Upper lobe of left lung (tissue), 6 donors: ENCODE data around the gene MRPL34. TPM values are rescaled to one million over a fixed set of nuclear protein-coding genes. Genes with fewer than 3 reads are reported as not detected.
A peak's percentile ranks its signal among the peaks of the same experiment; 100 is the strongest.

Experiments
- ATAC-seq, 2 donors: fragments of 200-7000 bp; cut with Tn5 transposase; one replicate each; pipeline ENCODE4 v1.9.1; 2022; ENCODE audit warnings: mild to moderate bottlenecking in 2 of 2, moderate library complexity in 2 of 2; ENCODE audit not compliant: low FRiP score in 2 of 2
- DNase-seq, 2 donors: peaks; one replicate each; pipeline ENCODE4 v3.0.0-alpha.2; 2019 to 2020
- H3K27ac ChIP-seq, 4 donors: fragments of 200-600 bp; sonication (generic); one replicate each; pipeline ENCODE4 v1.5.1; 2016 to 2019
- H3K27me3 ChIP-seq, 4 donors: fragments of 200-600 bp; sonication (generic); one replicate each; pipeline ENCODE4 v1.5.1; 2017 to 2019
- H3K36me3 ChIP-seq, 4 donors: fragments of 200-600 bp; sonication (generic); one replicate each; pipeline ENCODE4 v1.5.1; 2016 to 2019
- H3K4me1 ChIP-seq, 4 donors: fragments of 200-600 bp; sonication (generic); one replicate each; pipeline ENCODE4 v1.5.1; 2018 to 2019
- H3K4me3 ChIP-seq, 4 donors: fragments of 200-600 bp; sonication (generic); one replicate each; pipeline ENCODE4 v1.5.1; 2017 to 2019; ENCODE audit warnings: mild to moderate bottlenecking in 2 of 4, moderate library complexity in 1 of 4
- H3K9me3 ChIP-seq, 4 donors: fragments of 200-600 bp; sonication (generic); one replicate each; pipeline ENCODE4 v1.5.1; 2018 to 2019
- CTCF ChIP-seq, 6 experiments: fragments of 450-650 bp in 4 of 6; fragments of 200-600 bp in 2 of 6; sonication (generic) in 2 of 6; IDR thresholded peaks; one replicate each; pipeline ENCODE4 v1.5.1; 2016 to 2019; ENCODE audit warnings: antibody characterized with exemption in 6 of 6
- EP300 ChIP-seq, 4 donors: sonication (generic); formaldehyde crosslinking; IDR thresholded peaks; one replicate each; pipeline ENCODE4 v1.5.1; 2017; ENCODE audit warnings: antibody characterized with exemption in 4 of 4, control low read depth in 2 of 4
- POLR2A ChIP-seq, 4 donors: fragments of 450-650 bp; IDR thresholded peaks; one replicate each; pipeline ENCODE4 v1.5.1; 2016 to 2017; ENCODE audit warnings: antibody characterized with exemption in 4 of 4, mild to moderate bottlenecking in 2 of 4
- POLR2AphosphoS5 ChIP-seq, 2 donors: sonication (generic); formaldehyde crosslinking; IDR thresholded peaks; one replicate each; pipeline ENCODE4 v1.5.1; 2017; ENCODE audit warnings: antibody characterized with exemption in 2 of 2
- WGBS, 2 donors: methylation state at CpG; one replicate each; pipeline ENCODE4 v1.1.5; 2017 to 2018; 5-methylcytosine and 5-hydroxymethylcytosine counted together
- total RNA-seq, 6 donors: library from RNA; depleted of rRNA in 4 of 6; stranded (reverse); fragments of >200 nt in 4 of 6; gene quantifications; one replicate each; pipeline versions ENCODE4 v1.1.0 to v1.2.1, GENCODE V29; 2016 to 2021
- donor health status: DM: no; HTN: no; CAD: no; lungs with moderate emphysema.
- donor health status: DM: no; HTN: yes; CAD: no; lungs with severe emphysema.

The MRPL34 gene
- total RNA-seq, 6 donors from 2014 or later: 98.3 to 176 (median 122) TPM

DNA sequence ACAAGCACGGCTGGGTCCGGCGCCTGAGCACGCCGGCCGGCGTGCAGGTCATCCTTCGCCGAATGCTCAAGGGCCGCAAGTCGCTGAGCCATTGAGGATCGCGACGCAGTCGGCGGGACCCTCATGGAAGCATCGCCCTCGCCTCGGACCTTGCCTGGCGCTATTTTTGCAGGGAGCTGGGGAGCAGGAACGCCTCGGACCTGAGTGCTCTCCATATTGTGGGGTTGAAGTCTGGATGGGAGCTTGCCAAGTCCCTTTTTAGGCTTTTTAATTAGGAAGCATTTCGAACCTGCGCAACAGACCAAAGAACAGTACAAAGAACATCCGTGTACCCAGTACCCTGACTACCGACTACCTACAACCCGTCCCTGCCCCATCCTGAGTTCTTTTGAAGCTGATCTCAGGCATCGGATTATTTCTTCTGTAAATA, 628 bp downstream of the MRPL34 start:
- Histone ChIP-seq H3K27ac (peak overlapping the region; percentile 87 to 96 (median 89)), H3K4me1 (peaks cover 46 to 76% (median 59%) of the 10 kb centered on the region in 4 donors), H3K9me3 (no peaks in the 10 kb centered on the region), H3K4me3 (peak overlapping the region; percentile 76 to 88 (median 82)), H3K27me3 (no peaks in the 10 kb centered on the region), H3K36me3 (no peaks in the 10 kb centered on the region)
- 15 to 33% methylated on average over 7 to 19 of the region's 28 CpGs for WGBS, 2 donors
- ATAC-seq (no peak), DNase-seq (no peak)
- TF ChIP-seq EP300 (IDR thresholded peaks at IDR 0.05): no peak
- TF ChIP-seq CTCF (IDR thresholded peaks at IDR 0.05): no peak
- no peak for TF ChIP-seq POLR2A (IDR thresholded peaks at IDR 0.05)
- no peak for TF ChIP-seq POLR2AphosphoS5 (IDR thresholded peaks at IDR 0.05)

GRCh38 chr19:17307876-17308377, 2.3 kb downstream of the MRPL34 start:
- Histone ChIP-seq H3K27ac (no peak overlapping the region), H3K4me1 (peaks cover 44 to 63% (median 54%) of the 10 kb centered on the region in 4 donors), H3K27me3 (no peaks in the 10 kb centered on the region), H3K36me3 (peaks cover 0 to 12% (median 3%) of the 10 kb centered on the region in 4 donors), H3K4me3 (no peak overlapping the region), H3K9me3 (no peaks in the 10 kb centered on the region)
- no peak for TF ChIP-seq POLR2A (IDR thresholded peaks at IDR 0.05)
- WGBS, 2 donors: 84 to 88% methylated on average over 8 of the region's 8 CpGs
- ATAC-seq: no peak
- no peak for DNase-seq

GRCh38 chr19:17309198-17309964, 3.7 kb downstream of the MRPL34 start, which contains the start of gene DDA1:
TSS of gene DDA1 (plus strand) at chr19:17309563. CDS start at chr19:17309655, 92 bp downstream.
- peak within 1 kb of the TSS; percentile 75 to 91 (median 86) for H3K27ac ChIP-seq
- TF ChIP-seq POLR2A (IDR thresholded peaks at IDR 0.05): peak in 3 of 4 donors; percentile 19 to 78 (median 40)
- no peak for TF ChIP-seq EP300 (IDR thresholded peaks at IDR 0.05)
- peak; percentile 69 to 77 for TF ChIP-seq POLR2AphosphoS5 (IDR thresholded peaks at IDR 0.05)
- TF ChIP-seq CTCF (IDR thresholded peaks at IDR 0.05): peak in 1 of 6 experiments; percentile 13
- peaks cover 2 to 21% (median 12%) of the 10 kb centered on the region in 4 donors for H3K36me3 ChIP-seq
- H3K27me3 ChIP-seq: no peaks in the 10 kb centered on the region
- 0 to 1% methylated on average over 43 to 46 of the region's 46 CpGs for WGBS, 2 donors
- no peaks in the 10 kb centered on the region for H3K9me3 ChIP-seq
- ATAC-seq (peak; percentile 94 to 96), DNase-seq (peak; percentile 92 to 100)
- H3K4me1 ChIP-seq: peaks cover 34 to 50% (median 43%) of the 10 kb centered on the region in 4 donors
- H3K4me3 ChIP-seq: peak within 1 kb of the TSS; percentile 79 to 98 (median 86)

- no peak for TF ChIP-seq EP300 (IDR thresholded peaks at IDR 0.05)
- no peak for TF ChIP-seq CTCF (IDR thresholded peaks at IDR 0.05)
- peak in 1 of 4 donors; percentile 7 for TF ChIP-seq POLR2A (IDR thresholded peaks at IDR 0.05)
- DNase-seq (peak in 1 of 2 donors; percentile 85), ATAC-seq (no peak)
- Histone ChIP-seq H3K27me3 (no peaks in the 10 kb centered on the region), H3K27ac (peak overlapping the region; percentile 75 to 91 (median 86)), H3K4me1 (peaks cover 28 to 44% (median 36%) of the 10 kb centered on the region in 4 donors), H3K4me3 (peak overlapping the region; percentile 79 to 98 (median 86)), H3K9me3 (no peaks in the 10 kb centered on the region), H3K36me3 (peaks cover 4 to 26% (median 17%) of the 10 kb centered on the region in 4 donors)
- WGBS, 2 donors: 4 to 7% methylated on average over 12 to 21 of the region's 23 CpGs
These were observed 4.3 kb downstream of the MRPL34 start for GRCh38 chr19:17309965-17310461.
